IMR-90 (cell line): ENCODE results near the gene SYNPR. TPM values are rescaled to one million over a fixed set of nuclear protein-coding genes. Genes with fewer than 3 reads are reported as not detected.

Experiments
- ATAC-seq: fragments of 200-7000 bp; cut with Tn5 transposase; 2 replicates; pipeline ENCODE4 v1.9.1; 2020; ENCODE audit warnings: low read depth, mild to moderate bottlenecking, moderate library complexity
- BruUV-seq: library from RNA; stranded (reverse); fragments of 400-500 nt; replicated peaks from 2 replicates; lab custom pipeline; 2021; lab: Mats Ljungman, UMichigan
- CTCF ChIA-PET: fragments of 300-600 bp; formaldehyde crosslinking; extraction: SDS; loops from one replicate; lab custom pipeline; 2021; ENCODE audit warnings: antibody characterized with exemption; lab: Yijun Ruan, JAX
- POLR2A ChIA-PET: fragments of 300-600 bp; sonication (Branson Sonifier 250); formaldehyde crosslinking; loops from one replicate; lab custom pipeline; 2022; ENCODE audit warnings: antibody characterized with exemption; ENCODE audit not compliant: unreplicated experiment; lab: Charles Lee
- DNase-seq: peaks from one replicate; pipeline ENCODE4 v3.0.0; 2013
- H2AFZ ChIP-seq: replicated peaks from 2 replicates; pipeline ENCODE3; 2013; ENCODE audit warnings: low read length, mild to moderate bottlenecking; ENCODE audit not compliant: poor library complexity
- H2AK5ac ChIP-seq: 2 replicates; pipeline ENCODE4 v1.6.1; 2013; ENCODE audit warnings: low read depth, low read length, inconsistent platforms
- H2AK9ac ChIP-seq: replicated peaks from 2 replicates; pipeline ENCODE3; 2013; ENCODE audit warnings: mild to moderate bottlenecking, low read depth, low read length, moderate library complexity; ENCODE audit not compliant: poor library complexity
- H2BK120ac ChIP-seq: 2 replicates; pipeline ENCODE4 v1.6.1; 2013; ENCODE audit warnings: low read depth, low read length, inconsistent platforms
- H2BK15ac ChIP-seq: 3 replicates; pipeline ENCODE4 v1.6.1; 2013; ENCODE audit warnings: low read depth, low read length, inconsistent platforms
- H2BK20ac ChIP-seq: 2 replicates; pipeline ENCODE4 v1.6.1; 2013; ENCODE audit warnings: low read depth, mild to moderate bottlenecking, inconsistent platforms, low read length, moderate library complexity
- H2BK5ac ChIP-seq: 2 replicates; pipeline ENCODE4 v1.6.1; 2013; ENCODE audit warnings: mild to moderate bottlenecking, low read depth, low read length, inconsistent platforms; ENCODE audit not compliant: poor library complexity, severe bottlenecking
- H3K14ac ChIP-seq: replicated peaks from 2 replicates; pipeline ENCODE4 v1.6.1; 2013; ENCODE audit warnings: low read depth, low read length, inconsistent platforms
- H3K18ac ChIP-seq: 2 replicates; pipeline ENCODE4 v1.6.1; 2013; ENCODE audit warnings: low read depth, low read length, control low read depth
- H3K23ac ChIP-seq: 2 replicates; pipeline ENCODE4 v1.6.1; 2013; ENCODE audit warnings: low read depth, low read length, inconsistent platforms
- H3K27ac ChIP-seq: 2 replicates; pipeline ENCODE4 v1.5.1; 2013; ENCODE audit warnings: mild to moderate bottlenecking, control low read depth, low read length; ENCODE audit not compliant: insufficient read depth
- H3K27me3 ChIP-seq: 2 replicates; pipeline ENCODE4 v1.6.1; 2013; ENCODE audit warnings: low read length; ENCODE audit not compliant: control insufficient read depth, insufficient read depth
- H3K36me3 ChIP-seq: 2 replicates; pipeline ENCODE4 v1.6.1; 2013; ENCODE audit warnings: low read length, mixed read lengths; ENCODE audit not compliant: control insufficient read depth, insufficient read depth
- H3K4ac ChIP-seq: 2 replicates; pipeline ENCODE4 v1.6.1; 2013; ENCODE audit warnings: low read depth, low read length, inconsistent platforms
- H3K4me1 ChIP-seq: 2 replicates; pipeline ENCODE4 v1.6.1; 2013; ENCODE audit warnings: low read length, mixed read lengths; ENCODE audit not compliant: control insufficient read depth, insufficient read depth
- H3K4me2 ChIP-seq: 2 replicates; pipeline ENCODE4 v1.6.1; 2013; ENCODE audit warnings: low read depth, mild to moderate bottlenecking, control low read depth, low read length, moderate library complexity
- H3K4me3 ChIP-seq: 2 replicates; pipeline ENCODE4 v1.5.1; 2013; ENCODE audit warnings: low read depth, mild to moderate bottlenecking, control low read depth, low read length, moderate library complexity; ENCODE audit not compliant: insufficient read depth
- H3K56ac ChIP-seq: 2 replicates; pipeline ENCODE4 v1.6.1; 2013; ENCODE audit warnings: low read length, inconsistent platforms; ENCODE audit not compliant: insufficient read depth; ENCODE audit errors: extremely low read depth
- H3K79me1 ChIP-seq, 2 experiments: 2 replicates each; pipeline ENCODE4 v1.6.1; 2013; ENCODE audit warnings: low read length in 2 of 2, inconsistent platforms in 1 of 2, low read depth in 1 of 2
- H3K9ac ChIP-seq: 2 replicates; pipeline ENCODE4 v1.6.1; 2013; ENCODE audit warnings: low read depth, low read length, control low read depth
- H3K9me1 ChIP-seq: 2 replicates; pipeline ENCODE4 v1.6.1; 2013; ENCODE audit warnings: low read length, inconsistent platforms; ENCODE audit not compliant: insufficient read depth
- H3K9me3 ChIP-seq: 2 replicates; pipeline ENCODE4 v1.6.1; 2013; ENCODE audit warnings: low read length; ENCODE audit not compliant: control insufficient read depth, insufficient read depth
- H4K20me1 ChIP-seq: 2 replicates; pipeline ENCODE4 v1.6.1; 2013; ENCODE audit warnings: low read length, inconsistent platforms; ENCODE audit not compliant: insufficient read depth
- H4K5ac ChIP-seq: 2 replicates; pipeline ENCODE4 v1.6.1; 2013; ENCODE audit warnings: mild to moderate bottlenecking, low read depth, low read length, control low read depth
- H4K8ac ChIP-seq, 2 experiments: 2 replicates each; pipeline ENCODE4 v1.6.1; 2013; ENCODE audit warnings: low read depth in 2 of 2, low read length in 2 of 2, control low read depth in 1 of 2, inconsistent platforms in 1 of 2
- H4K91ac ChIP-seq: 2 replicates; pipeline ENCODE4 v1.6.1; 2013; ENCODE audit warnings: low read depth, low read length, inconsistent platforms; ENCODE audit not compliant: insufficient read depth
- BHLHE40 ChIP-seq: fragments of 150-350 bp; IDR thresholded peaks from 2 replicates; pipeline ENCODE4 v1.6.1; 2016; ENCODE audit warnings: mild to moderate bottlenecking, low read depth, low read length
- CEBPB ChIP-seq: IDR thresholded peaks from 2 replicates; pipeline ENCODE4 v1.6.1; 2012; ENCODE audit warnings: low read depth, low read length, improper control_type of control experiment
- CHD1 ChIP-seq: IDR thresholded peaks from 2 replicates; pipeline ENCODE4 v1.6.1; 2012; ENCODE audit warnings: low read depth, low read length, improper control_type of control experiment
- FOS ChIP-seq: fragments of 150-350 bp; IDR thresholded peaks from 2 replicates; pipeline ENCODE4 v1.6.1; 2016; ENCODE audit warnings: low read depth, low read length
- MAFK ChIP-seq: IDR thresholded peaks from 2 replicates; pipeline ENCODE4 v1.6.1; 2012; ENCODE audit warnings: low read depth, low read length, improper control_type of control experiment
- MAZ ChIP-seq: IDR thresholded peaks from 2 replicates; pipeline ENCODE4 v1.6.1; 2012; ENCODE audit warnings: low read depth, mild to moderate bottlenecking, low read length, improper control_type of control experiment, moderate library complexity, borderline replicate concordance
- MXI1 ChIP-seq: IDR thresholded peaks from 2 replicates; pipeline ENCODE4 v1.6.1; 2012; ENCODE audit warnings: low read depth, mild to moderate bottlenecking, low read length, moderate library complexity, borderline replicate concordance
- NFE2L2 ChIP-seq: fragments of 150-350 bp; IDR thresholded peaks from 2 replicates; pipeline ENCODE4 v1.6.1; 2016; ENCODE audit warnings: low read depth, mild to moderate bottlenecking, low read length
- POLR2A ChIP-seq: IDR thresholded peaks from 2 replicates; pipeline ENCODE4 v1.6.1; 2012; ENCODE audit warnings: mild to moderate bottlenecking, low read depth, low read length
- RAD21 ChIP-seq: IDR thresholded peaks from 2 replicates; pipeline ENCODE4 v1.6.1; 2012; ENCODE audit warnings: low read length, improper control_type of control experiment
- RCOR1 ChIP-seq: IDR thresholded peaks from 2 replicates; pipeline ENCODE4 v1.6.1; 2012; ENCODE audit warnings: mild to moderate bottlenecking, low read length, improper control_type of control experiment; ENCODE audit not compliant: insufficient replicate concordance
- RFX5 ChIP-seq: IDR thresholded peaks from 2 replicates; pipeline ENCODE4 v1.8.0; 2012; ENCODE audit warnings: low read depth, mild to moderate bottlenecking, low read length, moderate library complexity
- SMC3 ChIP-seq: fragments of 150-350 bp; IDR thresholded peaks from 2 replicates; pipeline ENCODE4 v1.6.1; 2016; ENCODE audit warnings: low read depth, mild to moderate bottlenecking, antibody characterized with exemption, low read length, moderate library complexity
- USF2 ChIP-seq: fragments of 150-350 bp; IDR thresholded peaks from 2 replicates; pipeline ENCODE4 v1.6.1; 2017; ENCODE audit warnings: mild to moderate bottlenecking, antibody characterized with exemption, low read length, low read depth
- dilution Hi-C: fragments of 300-500 bp; cut with HindIII; formaldehyde crosslinking; loops from one replicate; pipeline ENCODE4 v1.14.3; 2018; ENCODE audit warnings: low sequenced_read_pairs; ENCODE audit not compliant: unreplicated experiment
- in situ Hi-C: fragments of 300-500 bp; cut with MboI; formaldehyde crosslinking; loops from 3 replicates; pipeline ENCODE4 v1.14.3; 2019; ENCODE audit warnings: low sequenced_read_pairs, inconsistent platforms, mixed read lengths
- intact Hi-C: fragments of 100-400 bp; cut with micrococcal nuclease; formaldehyde crosslinking; loops from 2 replicates; pipeline ENCODE4 v1.10.0; 2022
- polyA plus RNA-seq, 3 experiments: library from polyadenylated mRNA; depleted of rRNA; stranded (reverse); fragments of >200 nt; gene quantifications; 2 replicates each; pipeline ENCODE4 v1.2.3, GENCODE V29; 2012; ENCODE audit warnings: low replicate concordance in 1 of 3
- total RNA-seq: library from RNA; depleted of rRNA; stranded (reverse); fragments of >200 nt; gene quantifications from 2 replicates; pipeline ENCODE4 v1.2.3, GENCODE V29; 2012
- TF ChIP-seq, protein P1 (sequence below): fragments of 150-350 bp; IDR thresholded peaks from 2 replicates; pipeline ENCODE4 v1.6.1; 2016; ENCODE audit warnings: low read depth, mild to moderate bottlenecking, low read length, moderate library complexity, borderline replicate concordance
- TF ChIP-seq, protein P2 (sequence below): conservative IDR thresholded peaks from 2 replicates; pipeline ENCODE4 v1.5.1; 2012; ENCODE audit warnings: mild to moderate bottlenecking, low read depth, low read length, improper control_type of control experiment

Gene SYNPR
- total and polyA plus RNA-seq, 2 of the 4 experiments (the other 2 are of a cell fraction) = not detected

DNA sequence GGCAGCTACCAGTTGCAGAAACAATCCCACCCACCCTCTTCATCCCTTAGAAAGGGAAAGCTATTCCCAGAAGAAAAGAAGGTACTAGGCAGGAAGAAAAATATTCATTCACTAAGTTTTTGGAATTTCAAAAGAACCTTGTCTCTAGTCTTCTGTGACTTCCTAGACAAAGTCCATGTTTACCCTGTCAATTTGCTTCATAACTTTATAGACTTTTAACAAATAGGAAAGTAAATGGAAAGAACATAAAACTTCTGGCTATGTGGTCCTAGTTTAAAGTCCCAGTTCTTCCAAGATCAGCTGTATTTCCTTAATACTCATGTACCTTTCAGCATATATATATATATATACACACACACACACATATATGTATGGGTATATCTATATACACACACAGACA, 230.7 kb downstream of the SYNPR start:
- Histone ChIP-seq H3K9ac (no peak overlapping the region), H3K79me1 (no peaks in the 10 kb centered on the region), H3K27me3 (no peaks in the 10 kb centered on the region), H3K27ac (no peak overlapping the region), H4K5ac (no peak overlapping the region), H3K4me2 (no peak overlapping the region), H3K4ac (no peak overlapping the region), H2BK5ac (no peak overlapping the region), H3K18ac (no peak overlapping the region), H2BK15ac (no peak overlapping the region), H3K36me3 (no peaks in the 10 kb centered on the region), H2AK9ac (no peak overlapping the region), H2BK20ac (no peak overlapping the region), H3K23ac (no peak overlapping the region), H2BK120ac (no peak overlapping the region), H3K9me3 (no peaks in the 10 kb centered on the region), H2AFZ (no peak overlapping the region), H2AK5ac (no peak overlapping the region), H3K56ac (no peak overlapping the region), H3K14ac (no peak overlapping the region), H4K8ac (no peak overlapping the region), H3K4me3 (no peak overlapping the region), H4K91ac (no peak overlapping the region), H4K20me1 (no peaks in the 10 kb centered on the region), H3K9me1 (no peaks in the 10 kb centered on the region), H3K4me1 (no peaks in the 10 kb centered on the region)
- no peak for DNase-seq
- dilution Hi-C loops (no loop called here), in situ Hi-C loops (no loop called here), intact Hi-C loops (no loop called here)
- CTCF ChIA-PET = no interaction called here
- BruUV-seq = no TSS peak
- POLR2A ChIA-PET = no interaction called here
- TF ChIP-seq, protein P1, sequence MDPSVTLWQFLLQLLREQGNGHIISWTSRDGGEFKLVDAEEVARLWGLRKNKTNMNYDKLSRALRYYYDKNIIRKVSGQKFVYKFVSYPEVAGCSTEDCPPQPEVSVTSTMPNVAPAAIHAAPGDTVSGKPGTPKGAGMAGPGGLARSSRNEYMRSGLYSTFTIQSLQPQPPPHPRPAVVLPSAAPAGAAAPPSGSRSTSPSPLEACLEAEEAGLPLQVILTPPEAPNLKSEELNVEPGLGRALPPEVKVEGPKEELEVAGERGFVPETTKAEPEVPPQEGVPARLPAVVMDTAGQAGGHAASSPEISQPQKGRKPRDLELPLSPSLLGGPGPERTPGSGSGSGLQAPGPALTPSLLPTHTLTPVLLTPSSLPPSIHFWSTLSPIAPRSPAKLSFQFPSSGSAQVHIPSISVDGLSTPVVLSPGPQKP = no peak
- TF ChIP-seq MXI1 (no peak), MAZ (no peak), SMC3 (no peak), BHLHE40 (no peak), FOS (no peak), RAD21 (no peak), CHD1 (no peak), POLR2A (no peak), NFE2L2 (no peak), MAFK (no peak), CEBPB (no peak), USF2 (no peak), RCOR1 (no peak), RFX5 (no peak)
- TF ChIP-seq, protein P2, sequence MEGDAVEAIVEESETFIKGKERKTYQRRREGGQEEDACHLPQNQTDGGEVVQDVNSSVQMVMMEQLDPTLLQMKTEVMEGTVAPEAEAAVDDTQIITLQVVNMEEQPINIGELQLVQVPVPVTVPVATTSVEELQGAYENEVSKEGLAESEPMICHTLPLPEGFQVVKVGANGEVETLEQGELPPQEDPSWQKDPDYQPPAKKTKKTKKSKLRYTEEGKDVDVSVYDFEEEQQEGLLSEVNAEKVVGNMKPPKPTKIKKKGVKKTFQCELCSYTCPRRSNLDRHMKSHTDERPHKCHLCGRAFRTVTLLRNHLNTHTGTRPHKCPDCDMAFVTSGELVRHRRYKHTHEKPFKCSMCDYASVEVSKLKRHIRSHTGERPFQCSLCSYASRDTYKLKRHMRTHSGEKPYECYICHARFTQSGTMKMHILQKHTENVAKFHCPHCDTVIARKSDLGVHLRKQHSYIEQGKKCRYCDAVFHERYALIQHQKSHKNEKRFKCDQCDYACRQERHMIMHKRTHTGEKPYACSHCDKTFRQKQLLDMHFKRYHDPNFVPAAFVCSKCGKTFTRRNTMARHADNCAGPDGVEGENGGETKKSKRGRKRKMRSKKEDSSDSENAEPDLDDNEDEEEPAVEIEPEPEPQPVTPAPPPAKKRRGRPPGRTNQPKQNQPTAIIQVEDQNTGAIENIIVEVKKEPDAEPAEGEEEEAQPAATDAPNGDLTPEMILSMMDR = no peak
- no peak for ATAC-seq
